ENCODE measurements around the gene NUFIP2. TPM values are rescaled to one million over a fixed set of nuclear protein-coding genes. Genes with fewer than 3 reads are reported as not detected.

Gene NUFIP2
- total RNA-seq, 4 donors from 2014 or later: 15.6 to 62.4 (median 38.7) TPM

DNA sequence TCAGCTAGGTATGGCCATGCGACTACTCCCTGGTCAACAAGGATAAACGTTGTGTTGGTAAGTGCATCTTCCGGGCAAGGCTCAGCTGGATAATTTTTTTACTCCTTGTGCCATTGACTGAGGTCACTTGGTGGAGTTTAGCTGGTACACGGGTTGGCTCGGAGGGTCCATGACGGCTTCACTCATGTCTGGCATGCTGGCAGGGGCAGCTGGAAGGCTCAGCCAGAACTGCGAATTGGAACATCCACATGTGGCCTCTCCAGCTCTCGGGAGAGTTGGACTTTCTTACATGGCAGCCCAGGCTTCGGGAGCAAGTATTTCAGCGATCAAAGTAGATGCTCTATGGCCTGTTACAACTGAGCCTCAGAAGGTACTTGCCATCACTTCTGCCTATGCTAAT lies 78.8 kb downstream of the NUFIP2 start:
- intact Hi-C loops (cut with DNase I; ENCODE audit: low total_unique reads): no loop called here
- Histone ChIP-seq H3K36me3 (no peaks in the 10 kb centered on the region), H3K27ac (no peak overlapping the region), H3K27me3 (no peaks in the 10 kb centered on the region), H3K4me1 (no peaks in the 10 kb centered on the region), H3K9me3 (no peaks in the 10 kb centered on the region), H3K4me3 (no peak overlapping the region)
- no peak for TF ChIP-seq POLR2A (IDR thresholded peaks at IDR 0.05)
- TF ChIP-seq, protein P1, sequence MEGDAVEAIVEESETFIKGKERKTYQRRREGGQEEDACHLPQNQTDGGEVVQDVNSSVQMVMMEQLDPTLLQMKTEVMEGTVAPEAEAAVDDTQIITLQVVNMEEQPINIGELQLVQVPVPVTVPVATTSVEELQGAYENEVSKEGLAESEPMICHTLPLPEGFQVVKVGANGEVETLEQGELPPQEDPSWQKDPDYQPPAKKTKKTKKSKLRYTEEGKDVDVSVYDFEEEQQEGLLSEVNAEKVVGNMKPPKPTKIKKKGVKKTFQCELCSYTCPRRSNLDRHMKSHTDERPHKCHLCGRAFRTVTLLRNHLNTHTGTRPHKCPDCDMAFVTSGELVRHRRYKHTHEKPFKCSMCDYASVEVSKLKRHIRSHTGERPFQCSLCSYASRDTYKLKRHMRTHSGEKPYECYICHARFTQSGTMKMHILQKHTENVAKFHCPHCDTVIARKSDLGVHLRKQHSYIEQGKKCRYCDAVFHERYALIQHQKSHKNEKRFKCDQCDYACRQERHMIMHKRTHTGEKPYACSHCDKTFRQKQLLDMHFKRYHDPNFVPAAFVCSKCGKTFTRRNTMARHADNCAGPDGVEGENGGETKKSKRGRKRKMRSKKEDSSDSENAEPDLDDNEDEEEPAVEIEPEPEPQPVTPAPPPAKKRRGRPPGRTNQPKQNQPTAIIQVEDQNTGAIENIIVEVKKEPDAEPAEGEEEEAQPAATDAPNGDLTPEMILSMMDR (IDR thresholded peaks at IDR 0.05): no peak
- no peak for DNase-seq

DNA sequence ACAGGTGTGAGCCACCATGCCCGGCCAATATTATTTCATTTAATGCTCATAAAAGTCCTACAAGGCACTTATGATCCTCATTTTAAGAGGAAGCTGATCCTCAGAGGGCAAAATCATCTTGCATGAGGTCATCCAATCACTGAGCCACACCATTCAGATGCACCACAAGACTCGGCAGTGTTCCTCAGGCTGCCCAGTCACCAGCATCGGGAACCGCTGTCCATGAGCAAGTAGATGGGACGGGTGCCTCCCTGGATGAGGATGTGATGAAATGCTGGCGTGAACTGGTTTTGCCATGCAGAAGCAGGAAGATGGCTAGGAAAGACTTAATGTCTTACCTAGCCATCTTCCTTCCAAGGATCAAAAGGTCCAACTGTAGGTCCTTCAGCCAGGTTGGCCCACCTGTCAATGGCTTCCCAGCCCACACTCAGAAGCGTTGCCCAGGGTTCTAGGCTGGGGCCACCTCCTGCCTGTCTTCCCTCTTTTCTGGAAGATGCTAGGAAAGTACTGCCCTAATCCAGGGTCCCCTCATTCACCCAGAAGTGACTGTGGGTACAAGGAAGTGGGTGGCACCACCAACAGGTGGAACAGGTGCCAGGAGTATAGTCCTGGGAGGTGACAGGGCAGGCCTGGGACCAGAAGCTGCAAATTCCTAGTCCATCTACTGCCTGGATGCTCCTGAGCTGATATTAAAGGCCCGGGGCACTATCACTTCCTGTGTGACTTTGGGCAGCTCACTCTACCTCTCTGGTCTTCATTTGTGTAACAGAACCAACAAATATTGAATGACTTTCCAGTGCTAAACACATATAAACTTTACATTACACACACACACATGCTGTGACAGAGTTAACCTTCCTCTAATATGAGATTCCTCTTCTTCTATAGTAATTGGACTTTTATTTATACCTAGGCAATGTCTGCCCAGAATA lies 79.5 kb downstream of the NUFIP2 start:
- no peaks in the 10 kb centered on the region for H3K4me1 ChIP-seq
- intact Hi-C loops (cut with DNase I; ENCODE audit: low total_unique reads): no loop called here
- no peak for DNase-seq
- no peaks in the 10 kb centered on the region for H3K27me3 ChIP-seq
- H3K9me3 ChIP-seq: no peaks in the 10 kb centered on the region
- no peaks in the 10 kb centered on the region for H3K36me3 ChIP-seq
- H3K27ac ChIP-seq: no peak overlapping the region
- no peak overlapping the region for H3K4me3 ChIP-seq
- no peak for TF ChIP-seq POLR2A (IDR thresholded peaks at IDR 0.05)
- TF ChIP-seq, protein P1 (IDR thresholded peaks at IDR 0.05): no peak

DNA sequence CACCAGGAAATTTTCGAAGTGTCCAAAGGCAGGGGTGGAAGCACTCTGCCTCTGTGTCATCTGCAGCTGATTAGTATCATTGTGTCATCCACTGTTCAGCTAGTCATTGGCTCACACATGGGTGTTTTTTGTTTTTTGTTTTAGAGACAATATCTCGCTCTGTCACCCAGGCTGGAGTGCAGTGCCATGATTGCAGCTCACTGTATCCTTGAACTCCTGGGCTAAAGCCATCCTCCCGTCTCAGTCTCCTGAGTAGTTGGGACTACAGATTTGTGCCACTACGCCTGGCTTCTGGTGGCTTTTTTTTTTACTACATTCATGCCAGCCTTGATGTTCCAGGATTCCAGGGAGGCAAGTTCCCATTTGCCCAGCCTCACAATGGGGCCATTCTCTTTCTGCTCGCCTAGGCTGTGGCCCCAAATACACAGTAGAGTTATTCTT lies 81.2 kb downstream of the NUFIP2 start:
- Histone ChIP-seq H3K4me1 (no peaks in the 10 kb centered on the region), H3K27ac (no peak overlapping the region), H3K36me3 (no peaks in the 10 kb centered on the region), H3K4me3 (no peak overlapping the region), H3K27me3 (no peaks in the 10 kb centered on the region), H3K9me3 (no peaks in the 10 kb centered on the region)
- no peak for TF ChIP-seq POLR2A (IDR thresholded peaks at IDR 0.05)
- TF ChIP-seq, protein P1 (IDR thresholded peaks at IDR 0.05): no peak
- no peak for DNase-seq
- intact Hi-C loops (cut with DNase I; ENCODE audit: low total_unique reads): no loop called here

DNA sequence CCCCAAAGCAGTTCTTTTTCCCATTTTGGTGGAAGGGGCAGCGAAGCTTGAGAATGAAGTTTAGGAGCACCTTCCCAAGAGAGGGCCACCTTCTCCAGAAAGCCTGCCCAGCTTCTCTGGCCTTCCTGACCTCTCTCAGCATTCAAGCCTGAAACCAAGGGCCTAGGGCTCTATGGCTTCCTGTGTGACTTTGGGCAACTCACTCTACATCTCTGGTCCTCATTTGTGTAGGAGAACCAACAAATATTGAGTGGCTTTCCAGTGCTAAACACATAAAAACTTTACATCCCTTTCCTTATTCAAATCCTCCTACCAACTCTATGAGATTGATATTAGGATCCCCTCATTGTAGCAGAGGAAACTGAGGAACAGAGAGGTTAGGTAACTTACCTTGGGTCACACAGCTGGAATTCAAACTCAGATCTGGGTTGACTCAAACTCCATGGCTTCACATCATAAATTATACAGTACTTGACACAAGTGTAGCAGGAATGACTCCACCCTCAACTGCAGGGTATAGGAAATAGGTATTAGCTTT lies 81.8 kb downstream of the NUFIP2 start:
- Histone ChIP-seq H3K4me1 (no peaks in the 10 kb centered on the region), H3K9me3 (no peaks in the 10 kb centered on the region), H3K27ac (no peak overlapping the region), H3K36me3 (no peaks in the 10 kb centered on the region), H3K27me3 (no peaks in the 10 kb centered on the region), H3K4me3 (no peak overlapping the region)
- intact Hi-C loops (cut with DNase I; ENCODE audit: low total_unique reads): no loop called here
- TF ChIP-seq, protein P1 (IDR thresholded peaks at IDR 0.05): no peak
- TF ChIP-seq POLR2A (IDR thresholded peaks at IDR 0.05): no peak
- no peak for DNase-seq

DNA sequence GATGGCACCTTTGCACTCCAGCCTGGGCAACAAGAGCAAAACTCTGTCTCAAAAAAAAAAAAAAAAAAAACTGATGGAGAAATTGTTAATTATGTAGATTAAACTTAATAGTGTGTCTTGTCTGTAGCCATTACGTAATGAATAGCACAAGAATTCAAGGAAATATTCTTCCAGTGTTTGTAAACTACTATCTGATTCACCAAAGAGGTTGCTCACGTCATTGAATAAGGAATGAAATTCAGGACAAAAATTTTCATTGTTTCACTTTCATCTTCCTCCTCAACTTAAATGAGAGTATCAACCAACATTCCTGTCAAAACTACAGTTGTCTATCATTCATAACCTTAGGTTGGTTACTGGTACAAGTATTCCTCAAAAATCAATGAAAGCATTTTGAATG lies 83.1 kb downstream of the NUFIP2 start:
- Histone ChIP-seq H3K27me3 (no peaks in the 10 kb centered on the region), H3K27ac (no peak overlapping the region), H3K4me3 (no peak overlapping the region), H3K4me1 (no peaks in the 10 kb centered on the region), H3K36me3 (no peaks in the 10 kb centered on the region), H3K9me3 (no peaks in the 10 kb centered on the region)
- DNase-seq: no peak
- TF ChIP-seq, protein P1 (IDR thresholded peaks at IDR 0.05): no peak
- no peak for TF ChIP-seq POLR2A (IDR thresholded peaks at IDR 0.05)
- intact Hi-C loops (cut with DNase I; ENCODE audit: low total_unique reads): no loop called here

Measured in uterus (tissue), 4 donors.